Cardiac fibroblast (primary cell): Measurements from ENCODE around the gene IL1RAP.

ENCODE experiments used
- DNase-seq, 2 donors: peaks; one replicate each; pipeline versions ENCODE4 v3.0.0 to v3.0.0-alpha.2; 2010; ENCODE audit warnings: low read depth in 2 of 2
- H3K4me3 ChIP-seq, 2 donors: replicated peaks in 1 of 2; 1 replicate in 1 of 2; 2 replicates in 1 of 2; pipeline ENCODE4 v1.5.1; 2011; ENCODE audit warnings: low read depth in 2 of 2, low read length in 2 of 2, mild to moderate bottlenecking in 2 of 2, moderate library complexity in 1 of 2
- CTCF ChIP-seq: IDR thresholded peaks from one replicate; pipeline ENCODE4 v1.5.1; 2011; ENCODE audit warnings: low read depth, mild to moderate bottlenecking, low read length, inconsistent platforms

IL1RAP gene

GRCh38 chr3:190564175-190564574 is 50.3 kb downstream of the IL1RAP start:
- DNase-seq = no peak
- TF ChIP-seq CTCF = no peak
- H3K4me3 ChIP-seq = no peak overlapping the region

DNA sequence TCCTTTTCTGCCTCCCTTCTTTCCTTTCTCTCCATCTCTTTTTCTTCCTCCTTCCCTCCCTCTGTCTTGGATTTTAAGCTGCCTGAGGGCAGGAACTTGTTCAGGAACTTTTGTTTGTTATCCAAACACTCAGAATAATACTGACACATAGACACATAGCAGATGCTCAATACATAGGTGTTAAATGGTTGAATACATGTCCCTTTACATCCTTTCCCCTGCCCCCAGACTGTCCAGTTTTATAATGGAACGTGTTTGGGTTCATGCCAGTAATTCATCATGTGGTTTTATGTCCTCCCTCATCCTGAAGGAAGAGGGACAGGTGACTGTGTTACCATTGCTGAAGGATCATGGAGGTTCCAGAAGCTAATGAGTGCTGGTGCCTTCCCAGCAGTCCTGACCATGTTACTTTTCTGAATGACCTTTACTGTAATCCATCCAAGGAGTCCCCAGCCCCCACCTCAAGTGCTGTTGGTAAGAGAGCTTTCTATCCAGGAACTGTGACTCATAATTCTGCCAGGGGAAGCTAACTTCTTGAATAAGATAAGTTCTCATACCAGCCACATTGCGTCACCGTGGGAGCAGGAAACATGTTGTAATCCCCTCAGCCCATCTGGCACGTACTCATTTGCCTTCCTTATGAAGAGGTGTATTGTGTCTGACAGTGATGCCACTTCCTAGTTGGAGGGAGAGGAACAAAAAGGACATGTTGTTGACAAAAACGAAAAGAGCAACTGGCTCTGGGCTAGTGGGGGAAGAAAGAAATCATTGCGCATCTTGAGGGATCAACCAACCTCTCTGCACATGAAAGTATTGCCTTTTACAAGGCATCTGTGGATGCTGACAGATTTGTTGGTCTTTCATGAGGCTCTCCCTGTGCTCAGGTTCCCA is 52.4 kb downstream of the IL1RAP start:
- no peak overlapping the region for H3K4me3 ChIP-seq
- DNase-seq = peak; percentile 100
- TF ChIP-seq CTCF = no peak

GRCh38 chr3:190568036-190568435 is 54.2 kb downstream of the IL1RAP start:
- DNase-seq = peak in 1 of 2 donors; percentile 22
- no peak overlapping the region for H3K4me3 ChIP-seq

GRCh38 chr3:190574473-190574872 is 60.6 kb downstream of the IL1RAP start:
- no peak overlapping the region for H3K4me3 ChIP-seq
- TF ChIP-seq CTCF = no peak
- peak in 1 of 2 donors; percentile 46 for DNase-seq

More at GRCh38 chr3:190568036-190568435, 54.2 kb downstream of the IL1RAP start:
- TF ChIP-seq CTCF = no peak

DNA sequence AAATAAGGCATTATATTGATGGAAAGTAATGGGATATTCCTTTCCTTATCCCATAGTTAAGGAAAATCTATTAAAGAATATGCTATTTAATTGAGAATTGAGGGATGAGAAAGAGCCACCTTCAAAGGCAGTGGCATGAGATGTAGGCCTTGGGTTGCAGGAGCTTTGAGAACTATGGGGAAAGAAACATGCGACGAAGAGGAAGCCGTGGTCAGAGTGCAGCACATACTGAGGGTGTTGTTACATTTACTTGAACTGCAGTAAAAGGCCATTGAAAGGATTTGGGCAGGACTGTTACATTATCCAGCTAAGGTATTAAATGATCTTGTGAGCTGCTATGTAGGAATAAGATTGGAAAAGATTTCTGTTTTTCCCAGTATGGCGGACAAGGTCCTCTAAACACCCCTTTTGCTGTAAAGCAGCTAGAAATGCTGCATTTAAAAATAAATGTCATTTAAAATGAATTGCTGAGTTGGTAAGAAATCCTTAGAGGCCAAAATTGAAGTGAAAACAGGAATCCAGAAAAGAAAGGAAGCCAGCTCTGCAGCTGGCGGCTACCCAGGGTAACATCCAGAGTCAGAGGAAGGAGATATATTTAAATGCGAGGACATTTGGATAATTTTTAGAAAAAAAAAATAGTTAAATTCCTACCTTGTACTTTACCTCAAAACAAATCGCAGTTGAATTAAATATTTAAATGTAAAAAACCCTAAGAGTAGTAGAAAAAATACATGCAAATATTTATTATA is 61.7 kb downstream of the IL1RAP start:
- no peak for DNase-seq
- no peak for TF ChIP-seq CTCF
- no peak overlapping the region for H3K4me3 ChIP-seq

DNA sequence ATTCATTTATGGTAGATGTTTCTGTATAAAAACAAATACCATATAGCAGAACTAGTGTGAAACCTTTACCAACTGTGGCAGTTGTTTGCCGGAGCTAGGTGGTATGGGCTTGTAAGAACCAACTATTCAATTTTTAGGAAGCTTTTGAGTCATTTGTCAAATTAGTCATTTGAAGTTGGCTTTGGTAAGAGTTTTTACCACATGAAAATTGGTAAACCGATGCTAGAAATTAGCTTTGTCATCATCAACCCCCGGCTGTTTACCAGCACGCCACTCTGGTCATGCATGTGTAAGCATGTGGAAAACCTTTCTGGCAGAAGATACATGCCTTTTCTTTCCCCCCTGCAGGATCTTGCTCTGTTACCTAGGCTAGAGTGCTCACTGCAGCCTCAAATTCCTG is 63.3 kb downstream of the IL1RAP start:
- no peak overlapping the region for H3K4me3 ChIP-seq
- no peak for DNase-seq
- no peak for TF ChIP-seq CTCF
